ENCODE data around the gene NAGLU.

NAGLU gene

GRCh38 chr17:42581744-42582270 lies 45.8 kb downstream of the NAGLU start:
- peaks cover 9 to 30% of the 10 kb centered on the region in 2 donors for H3K4me1 ChIP-seq (ENCODE audit: control insufficient read depth in 1 of 2, insufficient read depth in 2 of 2, low read length in 2 of 2)
- peaks cover 61 to 62% of the 10 kb centered on the region in 2 donors for H3K36me3 ChIP-seq (ENCODE audit: control insufficient read depth in 1 of 2, insufficient read depth in 2 of 2, low read length in 2 of 2)

GRCh38 chr17:42584880-42585279 lies 48.8 kb downstream of the NAGLU start:
- Histone ChIP-seq H3K36me3 (ENCODE audit: control insufficient read depth in 1 of 2, insufficient read depth in 2 of 2, low read length in 2 of 2) (peaks cover 68 to 78% of the 10 kb centered on the region in 2 donors), H3K27me3 (ENCODE audit: low read depth, low read length) (no peaks in the 10 kb centered on the region), H3K4me1 (ENCODE audit: control insufficient read depth in 1 of 2, insufficient read depth in 2 of 2, low read length in 2 of 2) (peaks cover 0 to 16% of the 10 kb centered on the region in 2 donors), H3K4me3 (ENCODE audit: low read depth in 1 of 2, low read length in 2 of 2) (no peak overlapping the region), H3K27ac (ENCODE audit: low read length) (no peak overlapping the region), H3K9me3 (ENCODE audit: control insufficient read depth in 1 of 2, low read length in 2 of 2) (no peaks in the 10 kb centered on the region)

More at GRCh38 chr17:42581744-42582270, 45.8 kb downstream of the NAGLU start:
- H3K9me3 ChIP-seq (ENCODE audit: control insufficient read depth in 1 of 2, low read length in 2 of 2), result no peaks in the 10 kb centered on the region
- no peaks in the 10 kb centered on the region for H3K27me3 ChIP-seq (ENCODE audit: low read depth, low read length)
- H3K4me3 ChIP-seq (ENCODE audit: low read depth in 1 of 2, low read length in 2 of 2), result no peak overlapping the region
- no peak overlapping the region for H3K27ac ChIP-seq (ENCODE audit: low read length)

GRCh38 chr17:42585353-42585752 lies 49.3 kb downstream of the NAGLU start:
- H3K27me3 ChIP-seq (ENCODE audit: low read depth, low read length), result no peaks in the 10 kb centered on the region
- H3K4me1 ChIP-seq (ENCODE audit: control insufficient read depth in 1 of 2, insufficient read depth in 2 of 2, low read length in 2 of 2), result peaks cover 0 to 16% of the 10 kb centered on the region in 2 donors
- no peaks in the 10 kb centered on the region for H3K9me3 ChIP-seq (ENCODE audit: control insufficient read depth in 1 of 2, low read length in 2 of 2)
- H3K4me3 ChIP-seq (ENCODE audit: low read depth in 1 of 2, low read length in 2 of 2), result no peak overlapping the region
- H3K27ac ChIP-seq (ENCODE audit: low read length), result no peak overlapping the region
- H3K36me3 ChIP-seq (ENCODE audit: control insufficient read depth in 1 of 2, insufficient read depth in 2 of 2, low read length in 2 of 2), result peaks cover 67 to 82% of the 10 kb centered on the region in 2 donors

GRCh38 chr17:42586514-42587230 lies 50.6 kb downstream of the NAGLU start:
- H3K27ac ChIP-seq (ENCODE audit: low read length), result no peak overlapping the region

GRCh38 chr17:42590886-42591285 lies 54.8 kb downstream of the NAGLU start:
- Histone ChIP-seq H3K36me3 (ENCODE audit: control insufficient read depth in 1 of 2, insufficient read depth in 2 of 2, low read length in 2 of 2) (peaks cover 35 to 46% of the 10 kb centered on the region in 2 donors), H3K27ac (ENCODE audit: low read length) (no peak overlapping the region), H3K4me1 (ENCODE audit: control insufficient read depth in 1 of 2, insufficient read depth in 2 of 2, low read length in 2 of 2) (peaks cover 0 to 5% of the 10 kb centered on the region in 2 donors), H3K9me3 (ENCODE audit: control insufficient read depth in 1 of 2, low read length in 2 of 2) (no peaks in the 10 kb centered on the region), H3K4me3 (ENCODE audit: low read depth in 1 of 2, low read length in 2 of 2) (no peak overlapping the region), H3K27me3 (ENCODE audit: low read depth, low read length) (no peaks in the 10 kb centered on the region)

More at GRCh38 chr17:42586514-42587230, 50.6 kb downstream of the NAGLU start:
- peaks cover 68 to 83% of the 10 kb centered on the region in 2 donors for H3K36me3 ChIP-seq (ENCODE audit: control insufficient read depth in 1 of 2, insufficient read depth in 2 of 2, low read length in 2 of 2)
- H3K9me3 ChIP-seq (ENCODE audit: control insufficient read depth in 1 of 2, low read length in 2 of 2), result no peaks in the 10 kb centered on the region
- no peak overlapping the region for H3K4me3 ChIP-seq (ENCODE audit: low read depth in 1 of 2, low read length in 2 of 2)
- H3K27me3 ChIP-seq (ENCODE audit: low read depth, low read length), result no peaks in the 10 kb centered on the region
- peaks cover 0 to 16% of the 10 kb centered on the region in 2 donors for H3K4me1 ChIP-seq (ENCODE audit: control insufficient read depth in 1 of 2, insufficient read depth in 2 of 2, low read length in 2 of 2)

GRCh38 chr17:42591411-42591810 lies 55.4 kb downstream of the NAGLU start:
- H3K9me3 ChIP-seq (ENCODE audit: control insufficient read depth in 1 of 2, low read length in 2 of 2), result no peaks in the 10 kb centered on the region
- H3K27ac ChIP-seq (ENCODE audit: low read length), result no peak overlapping the region
- no peaks in the 10 kb centered on the region for H3K27me3 ChIP-seq (ENCODE audit: low read depth, low read length)
- H3K4me1 ChIP-seq (ENCODE audit: control insufficient read depth in 1 of 2, insufficient read depth in 2 of 2, low read length in 2 of 2), result peaks cover 0 to under 1% of the 10 kb centered on the region in 2 donors
- H3K4me3 ChIP-seq (ENCODE audit: low read depth in 1 of 2, low read length in 2 of 2), result no peak overlapping the region
- H3K36me3 ChIP-seq (ENCODE audit: control insufficient read depth in 1 of 2, insufficient read depth in 2 of 2, low read length in 2 of 2), result peaks cover 30 to 41% of the 10 kb centered on the region in 2 donors

Measured in muscle layer of duodenum (tissue), 2 donors.